NCI-H748 (cell line): ENCODE measurements around the gene BCL2L12.
A peak's percentile ranks its signal among the peaks of the same experiment; 100 is the strongest.
"Not testable (repeated sequence)": the region's sequence is repeated elsewhere in the genome, so short reads cannot be mapped to it uniquely, and the experiment has no call there.

Experiments used
- DNase-seq: peaks from one replicate; lab custom pipeline; 2025; ENCODE audit not compliant: unreplicated experiment; lab: John Stamatoyannopoulos, UW

BCL2L12 gene

GRCh38 chr19:49704888-49705642 lies 39.3 kb downstream of the BCL2L12 start:
- no peak for DNase-seq

GRCh38 chr19:49705919-49706318 lies 40.2 kb downstream of the BCL2L12 start:
- DNase-seq = no peak

GRCh38 chr19:49710372-49710951 lies 44.7 kb downstream of the BCL2L12 start:
- DNase-seq = no peak

DNA sequence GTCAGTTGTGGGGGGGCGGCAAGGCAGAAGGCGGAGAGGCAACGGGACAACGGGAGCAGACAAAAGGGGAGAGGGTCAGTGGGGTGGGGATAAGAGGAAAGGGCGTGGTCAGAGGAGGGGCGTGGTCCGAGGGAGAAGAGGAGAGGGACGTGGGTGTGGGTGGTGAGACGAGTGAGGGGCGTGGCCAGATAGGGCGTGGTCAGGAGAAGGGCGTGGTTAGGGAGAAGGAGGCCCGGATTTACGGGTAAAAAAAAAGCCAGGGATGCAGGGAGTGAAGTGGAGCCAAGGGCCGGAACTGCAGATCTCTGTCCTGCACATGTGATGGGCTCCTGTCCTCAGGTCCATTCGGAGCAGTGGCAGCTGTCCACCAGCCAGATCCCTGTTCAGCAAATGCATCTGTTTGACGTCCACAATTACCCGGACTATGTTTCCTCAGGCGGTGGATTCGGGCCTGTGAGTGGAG lies 46.7 kb downstream of the BCL2L12 start:
- DNase-seq = peak; percentile 70

GRCh38 chr19:49713236-49713845 lies 47.6 kb downstream of the BCL2L12 start:
- DNase-seq = no peak

GRCh38 chr19:49716154-49716553 lies 50.4 kb downstream of the BCL2L12 start:
- no peak for DNase-seq

DNA sequence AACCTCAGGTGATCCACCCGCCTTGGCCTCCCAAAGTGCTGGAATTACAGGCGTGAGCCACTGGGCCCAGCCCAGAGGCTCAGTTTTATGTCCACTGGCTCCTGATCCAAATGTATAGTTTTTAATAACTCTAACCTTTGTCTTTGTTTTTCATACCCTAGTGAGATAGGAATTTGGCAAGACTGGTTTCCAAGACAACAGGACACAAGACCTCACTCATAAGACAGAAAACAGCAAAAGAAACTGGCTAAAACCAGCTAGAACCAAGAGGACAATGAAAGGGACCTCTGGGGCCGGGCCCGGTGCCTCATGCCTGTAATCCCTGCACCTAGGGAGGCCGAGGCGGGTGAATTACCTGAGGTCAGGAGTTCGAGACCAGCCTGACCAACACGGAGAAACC lies 52.8 kb downstream of the BCL2L12 start:
- DNase-seq = no peak

DNA sequence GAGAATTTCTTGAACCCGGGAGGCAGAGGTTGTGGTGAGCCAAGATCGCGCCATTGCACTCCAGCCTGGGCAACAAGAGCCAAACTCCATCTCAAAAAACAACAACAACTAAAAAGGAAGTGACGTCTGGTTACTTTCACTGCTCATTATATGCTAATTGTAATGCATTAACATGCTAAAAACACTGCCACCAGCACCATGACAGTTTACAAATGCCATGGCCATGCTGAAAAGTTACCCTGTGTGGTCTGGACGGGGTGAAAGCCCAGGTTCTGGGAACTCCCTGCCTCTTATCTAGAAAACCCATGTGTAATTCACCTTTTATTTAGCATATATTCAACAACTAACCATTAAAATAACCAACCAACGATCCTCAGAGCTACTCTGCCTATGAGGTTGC lies 53.3 kb downstream of the BCL2L12 start:
- no peak for DNase-seq

- DNase-seq = not testable (repeated sequence)
Measured at GRCh38 chr19:49719420-49719819, 53.7 kb downstream of the BCL2L12 start.
